Measurements from ENCODE around the gene WWOX.

Gene WWOX

DNA sequence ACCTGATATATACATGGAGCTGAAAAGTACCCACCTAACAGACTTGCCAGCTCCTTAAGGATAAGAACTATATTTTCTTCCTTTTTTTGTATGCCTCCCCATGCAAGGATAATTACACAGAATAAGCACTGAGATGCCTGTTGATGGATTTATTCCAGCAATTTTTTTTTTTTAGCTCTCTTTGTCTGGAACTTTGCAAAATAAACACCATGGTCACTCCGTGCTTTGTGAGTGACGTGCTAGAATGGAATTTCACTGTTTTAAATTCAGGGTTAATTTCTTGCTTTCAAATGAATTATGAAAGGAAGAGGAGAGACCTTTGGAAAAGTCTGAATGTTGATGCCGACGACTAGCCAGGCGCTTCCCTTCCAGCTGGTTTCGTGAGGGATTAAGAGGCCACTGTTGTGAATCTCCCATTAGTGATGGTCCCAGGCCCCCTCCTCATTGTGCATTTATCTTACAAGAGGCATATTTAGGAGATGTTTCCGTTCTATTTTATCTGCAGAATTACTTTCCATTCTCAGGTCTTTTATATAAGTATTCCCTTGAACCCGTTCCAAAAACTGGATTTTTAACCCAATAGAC is 529.1 kb downstream of the WWOX start:
- no peak overlapping the region for H3K27ac ChIP-seq (ENCODE audit: low read length)
- no peak for DNase-seq
- no peak overlapping the region for H3K4me2 ChIP-seq (ENCODE audit: insufficient read depth, low read length)
- no peaks in the 10 kb centered on the region for H3K79me2 ChIP-seq (ENCODE audit: insufficient read depth, low read length)
- no peaks in the 10 kb centered on the region for H3K27me3 ChIP-seq (ENCODE audit: insufficient read depth, low read length, poor library complexity)
- TF ChIP-seq, protein P1, sequence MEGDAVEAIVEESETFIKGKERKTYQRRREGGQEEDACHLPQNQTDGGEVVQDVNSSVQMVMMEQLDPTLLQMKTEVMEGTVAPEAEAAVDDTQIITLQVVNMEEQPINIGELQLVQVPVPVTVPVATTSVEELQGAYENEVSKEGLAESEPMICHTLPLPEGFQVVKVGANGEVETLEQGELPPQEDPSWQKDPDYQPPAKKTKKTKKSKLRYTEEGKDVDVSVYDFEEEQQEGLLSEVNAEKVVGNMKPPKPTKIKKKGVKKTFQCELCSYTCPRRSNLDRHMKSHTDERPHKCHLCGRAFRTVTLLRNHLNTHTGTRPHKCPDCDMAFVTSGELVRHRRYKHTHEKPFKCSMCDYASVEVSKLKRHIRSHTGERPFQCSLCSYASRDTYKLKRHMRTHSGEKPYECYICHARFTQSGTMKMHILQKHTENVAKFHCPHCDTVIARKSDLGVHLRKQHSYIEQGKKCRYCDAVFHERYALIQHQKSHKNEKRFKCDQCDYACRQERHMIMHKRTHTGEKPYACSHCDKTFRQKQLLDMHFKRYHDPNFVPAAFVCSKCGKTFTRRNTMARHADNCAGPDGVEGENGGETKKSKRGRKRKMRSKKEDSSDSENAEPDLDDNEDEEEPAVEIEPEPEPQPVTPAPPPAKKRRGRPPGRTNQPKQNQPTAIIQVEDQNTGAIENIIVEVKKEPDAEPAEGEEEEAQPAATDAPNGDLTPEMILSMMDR (IDR thresholded peaks at IDR 0.05; ENCODE audit: borderline replicate concordance, extremely low read depth, low read length, poor library complexity, severe bottlenecking), result no peak
- no peak for TF ChIP-seq EZH2 (IDR thresholded peaks at IDR 0.05; ENCODE audit: borderline replicate concordance, low read depth, low read length, severe bottlenecking)
- no peak overlapping the region for H2AFZ ChIP-seq (ENCODE audit: low read depth, low read length)
- peaks cover 10% of the 10 kb centered on the region for H3K9me3 ChIP-seq (ENCODE audit: insufficient read depth, low read length, severe bottlenecking)
- no peaks in the 10 kb centered on the region for H4K20me1 ChIP-seq (ENCODE audit: insufficient read depth, low read length)
- no peak overlapping the region for H3K9ac ChIP-seq (ENCODE audit: low read depth, low read length)
- H3K4me3 ChIP-seq (ENCODE audit: low read depth in 1 of 2, low read length in 2 of 2), result no peak overlapping the region
- H3K4me1 ChIP-seq (ENCODE audit: insufficient read depth, low read length), result no peaks in the 10 kb centered on the region
- no peaks in the 10 kb centered on the region for H3K36me3 ChIP-seq (ENCODE audit: insufficient read depth, low read length)
- ATAC-seq (ENCODE audit: insufficient read depth, low read depth), result no peak

DNA sequence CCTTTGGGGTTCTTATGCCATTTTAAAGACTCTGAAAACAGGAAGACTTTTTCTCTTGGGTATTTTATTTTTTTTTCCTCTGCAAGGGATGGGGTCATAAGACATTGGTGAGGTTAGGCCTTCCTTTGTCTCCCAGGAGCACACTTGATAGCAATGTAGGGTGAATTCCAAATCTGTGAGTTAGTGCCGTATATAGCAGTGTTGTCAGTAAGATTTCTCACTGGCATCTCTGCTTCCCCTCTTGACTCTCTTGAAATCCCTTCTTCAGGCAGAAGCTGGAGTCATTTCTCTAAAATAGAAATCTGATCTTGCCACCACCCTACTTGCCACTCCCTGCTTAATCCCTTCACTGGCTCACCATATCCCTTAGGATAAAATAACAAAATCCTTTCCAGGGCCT is 529.7 kb downstream of the WWOX start:
- no peaks in the 10 kb centered on the region for H3K79me2 ChIP-seq (ENCODE audit: insufficient read depth, low read length)
- ATAC-seq (ENCODE audit: insufficient read depth, low read depth), result no peak

DNA sequence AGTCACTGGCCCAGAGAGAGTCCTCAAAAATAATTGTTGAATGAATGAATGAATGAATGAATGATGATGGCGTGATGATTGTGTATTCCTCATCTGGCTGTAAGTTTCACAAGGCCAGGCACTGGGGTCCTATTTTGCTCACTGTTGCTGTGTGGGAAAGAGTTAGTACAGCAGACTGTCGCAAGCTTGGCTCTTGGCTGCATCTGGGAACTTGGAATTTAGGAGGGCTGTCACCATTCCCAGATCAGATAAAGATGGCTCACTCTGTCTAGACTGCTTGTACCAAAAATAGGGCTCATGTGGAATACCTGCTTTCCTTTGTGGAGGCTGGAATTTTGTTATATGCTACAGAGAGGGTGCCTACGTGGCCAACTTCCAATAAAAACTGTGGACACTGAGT is 530.6 kb downstream of the WWOX start:
- Histone ChIP-seq H2AFZ (ENCODE audit: low read depth, low read length) (no peak overlapping the region), H3K27me3 (ENCODE audit: insufficient read depth, low read length, poor library complexity) (no peaks in the 10 kb centered on the region), H3K36me3 (ENCODE audit: insufficient read depth, low read length) (no peaks in the 10 kb centered on the region), H3K4me1 (ENCODE audit: insufficient read depth, low read length) (no peaks in the 10 kb centered on the region), H3K27ac (ENCODE audit: low read length) (no peak overlapping the region), H3K4me2 (ENCODE audit: insufficient read depth, low read length) (no peak overlapping the region), H3K79me2 (ENCODE audit: insufficient read depth, low read length) (no peaks in the 10 kb centered on the region), H4K20me1 (ENCODE audit: insufficient read depth, low read length) (no peaks in the 10 kb centered on the region), H3K9ac (ENCODE audit: low read depth, low read length) (no peak overlapping the region), H3K4me3 (ENCODE audit: low read depth in 1 of 2, low read length in 2 of 2) (no peak overlapping the region), H3K9me3 (ENCODE audit: insufficient read depth, low read length, severe bottlenecking) (peaks cover 10% of the 10 kb centered on the region)
- ATAC-seq (ENCODE audit: insufficient read depth, low read depth) (no peak), DNase-seq (no peak)
- no peak for TF ChIP-seq EZH2 (IDR thresholded peaks at IDR 0.05; ENCODE audit: borderline replicate concordance, low read depth, low read length, severe bottlenecking)
- TF ChIP-seq, protein P1 (IDR thresholded peaks at IDR 0.05; ENCODE audit: borderline replicate concordance, extremely low read depth, low read length, poor library complexity, severe bottlenecking), result no peak

More for the DNA sequence above, 529.7 kb downstream of the WWOX start:
- no peak overlapping the region for H3K27ac ChIP-seq (ENCODE audit: low read length)
- DNase-seq, result no peak
- no peaks in the 10 kb centered on the region for H3K27me3 ChIP-seq (ENCODE audit: insufficient read depth, low read length, poor library complexity)
- H3K9ac ChIP-seq (ENCODE audit: low read depth, low read length), result no peak overlapping the region
- H3K36me3 ChIP-seq (ENCODE audit: insufficient read depth, low read length), result no peaks in the 10 kb centered on the region
- H4K20me1 ChIP-seq (ENCODE audit: insufficient read depth, low read length), result no peaks in the 10 kb centered on the region
- H3K9me3 ChIP-seq (ENCODE audit: insufficient read depth, low read length, severe bottlenecking), result peaks cover 10% of the 10 kb centered on the region
- no peak for TF ChIP-seq EZH2 (IDR thresholded peaks at IDR 0.05; ENCODE audit: borderline replicate concordance, low read depth, low read length, severe bottlenecking)
- TF ChIP-seq, protein P1 (IDR thresholded peaks at IDR 0.05; ENCODE audit: borderline replicate concordance, extremely low read depth, low read length, poor library complexity, severe bottlenecking), result no peak
- no peak overlapping the region for H2AFZ ChIP-seq (ENCODE audit: low read depth, low read length)
- no peaks in the 10 kb centered on the region for H3K4me1 ChIP-seq (ENCODE audit: insufficient read depth, low read length)
- H3K4me3 ChIP-seq (ENCODE audit: low read depth in 1 of 2, low read length in 2 of 2), result no peak overlapping the region
- H3K4me2 ChIP-seq (ENCODE audit: insufficient read depth, low read length), result no peak overlapping the region
